Glomerular visceral epithelial cell (primary cell): ENCODE data around the gene PDIA4.
"Not testable (repeated sequence)": the region's sequence is repeated elsewhere in the genome, so short reads cannot be mapped to it uniquely, and the experiment has no call there.

ENCODE experiments used
- DNase-seq: peaks from one replicate; pipeline ENCODE4 v3.0.0-alpha.2; 2016; ENCODE audit errors: extremely low spot score

PDIA4 gene

GRCh38 chr7:149031353-149031910, 3.1 kb upstream of the PDIA4 start:
- DNase-seq: no peak

- DNase-seq: not testable (repeated sequence)
Observed at GRCh38 chr7:149030439-149030838, 2.1 kb upstream of the PDIA4 start.

- DNase-seq: peak; percentile 27
Observed at GRCh38 chr7:149027611-149028345, 527 bp downstream of the PDIA4 start.

GRCh38 chr7:149027055-149027454, 1.2 kb downstream of the PDIA4 start:
- no peak for DNase-seq

- DNase-seq: no peak
Observed at GRCh38 chr7:149023662-149024061, 4.6 kb downstream of the PDIA4 start.

- no peak for DNase-seq
Observed at GRCh38 chr7:149022756-149023360, 5.4 kb downstream of the PDIA4 start.

GRCh38 chr7:149021725-149022062, 6.6 kb downstream of the PDIA4 start:
- DNase-seq: no peak

GRCh38 chr7:149020483-149020882, 7.8 kb downstream of the PDIA4 start:
- no peak for DNase-seq

- no peak for DNase-seq
Observed at GRCh38 chr7:149016876-149017275, 11.4 kb downstream of the PDIA4 start.

GRCh38 chr7:149014309-149014708, 14.0 kb downstream of the PDIA4 start:
- DNase-seq: no peak

GRCh38 chr7:149013876-149014275, 14.4 kb downstream of the PDIA4 start:
- DNase-seq: no peak

GRCh38 chr7:149012730-149013129, 15.6 kb downstream of the PDIA4 start:
- DNase-seq: not testable (repeated sequence)

GRCh38 chr7:149011491-149011890, 16.8 kb downstream of the PDIA4 start:
- DNase-seq: no peak

GRCh38 chr7:149010451-149010850, 17.9 kb downstream of the PDIA4 start:
- DNase-seq: no peak

GRCh38 chr7:149009527-149009926, 18.8 kb downstream of the PDIA4 start:
- no peak for DNase-seq

GRCh38 chr7:149007611-149008010, 20.7 kb downstream of the PDIA4 start:
- DNase-seq: no peak

GRCh38 chr7:149007146-149007545, 21.2 kb downstream of the PDIA4 start:
- DNase-seq: no peak

GRCh38 chr7:149006345-149006725, 22.0 kb downstream of the PDIA4 start:
- no peak for DNase-seq

GRCh38 chr7:149005427-149006344, 22.6 kb downstream of the PDIA4 start:
- DNase-seq: peak; percentile 59

GRCh38 chr7:149004405-149005370, 23.6 kb downstream of the PDIA4 start:
- DNase-seq: no peak
